Tibial artery (tissue), 4 donors: ENCODE data around the gene MDK.

Source experiments
- DNase-seq, 2 donors: peaks; one replicate each; pipeline ENCODE4 v3.0.0-alpha.2; 2019
- H3K27ac ChIP-seq, 2 donors: fragments of 200-600 bp; sonication (generic) in 1 of 2; 1 replicate in 1 of 2; 2 replicates in 1 of 2; pipeline ENCODE4 v1.5.1; 2018 to 2019; ENCODE audit warnings: mild to moderate bottlenecking in 1 of 2
- H3K27me3 ChIP-seq, 2 donors: fragments of 200-600 bp; sonication (generic) in 1 of 2; one replicate each; pipeline versions ENCODE4 v1.5.1 to v1.6.0; 2016 to 2019
- H3K36me3 ChIP-seq, 3 donors: fragments of 200-600 bp; sonication (generic) in 2 of 3; one replicate each; pipeline ENCODE4 v1.5.1; 2016 to 2019; ENCODE audit warnings: mild to moderate bottlenecking in 2 of 3
- H3K4me1 ChIP-seq, 4 donors: fragments of 200-600 bp; sonication (generic) in 2 of 4; 1 replicate in 3 of 4; 2 replicates in 1 of 4; pipeline ENCODE4 v1.5.1; 2016 to 2019
- H3K4me3 ChIP-seq, 2 donors: fragments of 200-600 bp; sonication (generic) in 1 of 2; 1 replicate in 1 of 2; 2 replicates in 1 of 2; pipeline ENCODE4 v1.5.1; 2018 to 2019; ENCODE audit warnings: mild to moderate bottlenecking in 2 of 2
- H3K9me3 ChIP-seq, 3 donors: fragments of 200-600 bp; sonication (generic) in 1 of 3; one replicate each; pipeline ENCODE4 v1.5.1; 2016 to 2019
- CTCF ChIP-seq, 2 experiments: fragments of 200-600 bp in 1 of 2; fragments of 450-650 bp in 1 of 2; IDR thresholded peaks; one replicate each; pipeline ENCODE4 v1.5.1; 2017 to 2019; ENCODE audit warnings: antibody characterized with exemption in 2 of 2, mild to moderate bottlenecking in 1 of 2, moderate library complexity in 1 of 2
- intact Hi-C: fragments of 100-400 bp; cut with DNase I; formaldehyde crosslinking; loops from one replicate; pipeline ENCODE4 v1.15.0; 2023; ENCODE audit warnings: low total_unique reads

Gene MDK

GRCh38 chr11:46335271-46335670 is 46.2 kb upstream of the MDK start:
- Histone ChIP-seq H3K27ac (no peak overlapping the region), H3K4me3 (no peak overlapping the region), H3K27me3 (peaks cover 0 to 71% of the 10 kb centered on the region in 2 donors), H3K36me3 (no peaks in the 10 kb centered on the region), H3K4me1 (peaks cover 0 to 28% (median 18%) of the 10 kb centered on the region in 4 donors), H3K9me3 (no peaks in the 10 kb centered on the region)
- intact Hi-C loops: no loop called here
- no peak for TF ChIP-seq CTCF (IDR thresholded peaks at IDR 0.05)
- DNase-seq: no peak

- Histone ChIP-seq H3K9me3 (no peaks in the 10 kb centered on the region), H3K27ac (no peak overlapping the region), H3K36me3 (no peaks in the 10 kb centered on the region), H3K4me3 (no peak overlapping the region), H3K27me3 (peaks cover 0 to 64% of the 10 kb centered on the region in 2 donors), H3K4me1 (peaks cover 0 to 28% (median 18%) of the 10 kb centered on the region in 4 donors)
- DNase-seq: no peak
- TF ChIP-seq CTCF (IDR thresholded peaks at IDR 0.05): no peak
- intact Hi-C loops: no loop called here
Observed at GRCh38 chr11:46335890-46336562, 45.4 kb upstream of the MDK start.

- H3K36me3 ChIP-seq: no peaks in the 10 kb centered on the region
- H3K9me3 ChIP-seq: no peaks in the 10 kb centered on the region
Observed at GRCh38 chr11:46336563-46337180, 44.8 kb upstream of the MDK start.

GRCh38 chr11:46337626-46338345 is 43.7 kb upstream of the MDK start:
- no peak overlapping the region for H3K27ac ChIP-seq
- H3K36me3 ChIP-seq: no peaks in the 10 kb centered on the region
- H3K27me3 ChIP-seq: peaks cover 0 to 46% of the 10 kb centered on the region in 2 donors
- TF ChIP-seq CTCF (IDR thresholded peaks at IDR 0.05): no peak
- intact Hi-C loops: no loop called here
- H3K4me3 ChIP-seq: no peak overlapping the region
- H3K4me1 ChIP-seq: peaks cover 0 to 21% (median 12%) of the 10 kb centered on the region in 4 donors
- DNase-seq: no peak
- no peaks in the 10 kb centered on the region for H3K9me3 ChIP-seq

More at GRCh38 chr11:46336563-46337180, 44.8 kb upstream of the MDK start:
- Histone ChIP-seq H3K27me3 (peaks cover 0 to 57% of the 10 kb centered on the region in 2 donors), H3K4me1 (peaks cover 0 to 28% (median 18%) of the 10 kb centered on the region in 4 donors), H3K4me3 (no peak overlapping the region), H3K27ac (no peak overlapping the region)
- intact Hi-C loops: no loop called here
- TF ChIP-seq CTCF (IDR thresholded peaks at IDR 0.05): no peak
- DNase-seq: no peak

- Histone ChIP-seq H3K4me1 (peaks cover 0 to 13% (median 6%) of the 10 kb centered on the region in 4 donors), H3K27me3 (peaks cover 0 to 38% of the 10 kb centered on the region in 2 donors), H3K9me3 (no peaks in the 10 kb centered on the region), H3K36me3 (no peaks in the 10 kb centered on the region), H3K4me3 (peak overlapping the region; percentile 1 to 22), H3K27ac (no peak overlapping the region)
- no peak for TF ChIP-seq CTCF (IDR thresholded peaks at IDR 0.05)
- DNase-seq: no peak
- intact Hi-C loops: no loop called here
Observed at GRCh38 chr11:46338636-46338987, 42.9 kb upstream of the MDK start.
